AG10803 (cell line): ENCODE data around the gene ATF7.

Experiments used
- DNase-seq: peaks from one replicate; pipeline ENCODE4 v3.0.0; 2010; ENCODE audit warnings: low read depth
- H3K4me3 ChIP-seq: 2 replicates; pipeline ENCODE4 v1.5.1; 2011; ENCODE audit warnings: mild to moderate bottlenecking, low read length, control low read depth
- CTCF ChIP-seq: conservative IDR thresholded peaks from 2 replicates; pipeline ENCODE4 v1.5.1; 2011; ENCODE audit warnings: mild to moderate bottlenecking, low read length, control low read depth, inconsistent platforms

ATF7 gene

GRCh38 chr12:53578783-53579182 lies 47.4 kb downstream of the ATF7 start:
- H3K4me3 ChIP-seq = no peak overlapping the region
- no peak for TF ChIP-seq CTCF
- DNase-seq = no peak

GRCh38 chr12:53577941-53578352 lies 48.2 kb downstream of the ATF7 start:
- no peak for TF ChIP-seq CTCF

GRCh38 chr12:53575502-53576249 lies 50.5 kb downstream of the ATF7 start:
- H3K4me3 ChIP-seq = no peak overlapping the region
- no peak for TF ChIP-seq CTCF
- DNase-seq = peak; percentile 69

More at GRCh38 chr12:53577941-53578352, 48.2 kb downstream of the ATF7 start:
- DNase-seq = no peak
- H3K4me3 ChIP-seq = no peak overlapping the region

- H3K4me3 ChIP-seq = no peak overlapping the region
- no peak for TF ChIP-seq CTCF
- DNase-seq = no peak
These were observed 53.9 kb downstream of the ATF7 start for GRCh38 chr12:53572134-53572758.

- DNase-seq = no peak
- no peak overlapping the region for H3K4me3 ChIP-seq
- no peak for TF ChIP-seq CTCF
These were observed 54.9 kb downstream of the ATF7 start for GRCh38 chr12:53571295-53571694.

GRCh38 chr12:53568809-53569557 lies 57.2 kb downstream of the ATF7 start:
- peak; percentile 84 for DNase-seq
- no peak overlapping the region for H3K4me3 ChIP-seq
- no peak for TF ChIP-seq CTCF
